GM23338 (cell line): ENCODE measurements around the gene LDLRAD3. TPM values are rescaled to one million over a fixed set of nuclear protein-coding genes. Genes with fewer than 3 reads are reported as not detected.
A peak's percentile ranks its signal among the peaks of the same experiment; 100 is the strongest.

Source experiments
- ATAC-seq: fragments of 200-7000 bp; cut with Tn5 transposase; 3 replicates; pipeline ENCODE4 v1.9.1; 2020
- DNase-seq: peaks from one replicate; pipeline ENCODE4 v3.0.0-alpha.2; 2015; ENCODE audit warnings: low spot score
- H2AFZ ChIP-seq: fragments of 200-600 bp; sonication (generic); 2 replicates; pipeline ENCODE4 v1.8.0; 2016; ENCODE audit warnings: antibody characterized with exemption, mild to moderate bottlenecking, moderate library complexity
- H3F3A ChIP-seq: fragments of 200-600 bp; sonication (generic); replicated peaks from 2 replicates; pipeline ENCODE4 v1.8.0; 2017; ENCODE audit warnings: antibody characterized with exemption, mixed run types, low read depth
- H3K27ac ChIP-seq: fragments of 200-600 bp; sonication (generic); 2 replicates; pipeline ENCODE4 v1.6.1; 2016; ENCODE audit warnings: low read depth
- H3K27me3 ChIP-seq: fragments of 200-600 bp; sonication (generic); 2 replicates; pipeline ENCODE4 v1.8.0; 2016; ENCODE audit warnings: mild to moderate bottlenecking, mixed run types, moderate library complexity; ENCODE audit not compliant: insufficient read depth
- H3K36me3 ChIP-seq: fragments of 200-600 bp; sonication (generic); 2 replicates; pipeline ENCODE4 v1.8.0; 2016; ENCODE audit warnings: mild to moderate bottlenecking; ENCODE audit not compliant: insufficient read depth
- H3K4me1 ChIP-seq: fragments of 200-600 bp; sonication (generic); 2 replicates; pipeline ENCODE4 v1.8.0; 2016; ENCODE audit warnings: mild to moderate bottlenecking, moderate library complexity; ENCODE audit not compliant: insufficient read depth
- H3K4me2 ChIP-seq: fragments of 200-600 bp; sonication (generic); 2 replicates; pipeline ENCODE4 v1.7.1; 2017; ENCODE audit warnings: mixed run types
- H3K4me3 ChIP-seq: fragments of 200-600 bp; sonication (generic); 2 replicates; pipeline ENCODE4 v1.6.1; 2016; ENCODE audit warnings: mixed run types
- H3K79me2 ChIP-seq: fragments of 200-600 bp; sonication (generic); replicated peaks from 2 replicates; pipeline ENCODE4 v1.8.0; 2017; ENCODE audit warnings: mild to moderate bottlenecking; ENCODE audit not compliant: insufficient read depth
- H3K9me2 ChIP-seq: fragments of 200-600 bp; sonication (generic); 2 replicates; pipeline ENCODE4 v1.8.0; 2017; ENCODE audit not compliant: insufficient read depth
- H4K20me1 ChIP-seq: fragments of 200-600 bp; sonication (generic); replicated peaks from 2 replicates; pipeline ENCODE4 v1.8.0; 2017; ENCODE audit warnings: mild to moderate bottlenecking; ENCODE audit not compliant: insufficient read depth
- H3K27ac Mint-ChIP-seq: 2 replicates; pipeline ENCODE4 v1.8.0; 2020; ENCODE audit warnings: inconsistent platforms, mild to moderate bottlenecking, moderate library complexity, mixed read lengths
- H3K27me3 Mint-ChIP-seq: 3 replicates; pipeline ENCODE4 v1.8.0; 2022; ENCODE audit warnings: low read depth, mild to moderate bottlenecking, moderate library complexity, mixed read lengths, inconsistent platforms; ENCODE audit not compliant: insufficient read depth, poor library complexity
- H3K36me3 Mint-ChIP-seq: 3 replicates; pipeline ENCODE4 v1.8.0; 2021; ENCODE audit warnings: low read depth, mild to moderate bottlenecking, inconsistent platforms, moderate library complexity, mixed read lengths
- H3K4me1 Mint-ChIP-seq: 3 replicates; pipeline ENCODE4 v1.8.0; 2020; ENCODE audit warnings: mild to moderate bottlenecking, inconsistent platforms, mixed read lengths
- H3K4me3 Mint-ChIP-seq: 3 replicates; pipeline ENCODE4 v1.8.0; 2021; ENCODE audit warnings: moderate library complexity, mild to moderate bottlenecking, inconsistent platforms, mixed read lengths
- H3K9me3 Mint-ChIP-seq: 3 replicates; pipeline ENCODE4 v1.8.0; 2020; ENCODE audit warnings: moderate library complexity, mild to moderate bottlenecking, inconsistent platforms, mixed read lengths
- CREB1 ChIP-seq: fragments of 250-450 bp; sonication (Bioruptor Pico); IDR thresholded peaks from 2 replicates; pipeline ENCODE4 v1.5.0; 2020; ENCODE audit warnings: low read depth, mild to moderate bottlenecking, moderate library complexity
- CTCF ChIP-seq, 2 experiments: fragments of 200-600 bp in 1 of 2; sonication (generic) in 1 of 2; conservative IDR thresholded peaks; 2 replicates each; pipeline versions ENCODE4 v1.5.1 to v1.6.1; 2016 to 2017; ENCODE audit warnings: antibody characterized with exemption in 2 of 2, low read depth in 2 of 2, mild to moderate bottlenecking in 2 of 2, moderate library complexity in 1 of 2
- EZH2 ChIP-seq: fragments of 200-600 bp; sonication (generic); IDR thresholded peaks from one replicate; pipeline ENCODE4 v1.8.0; 2017; ENCODE audit warnings: antibody characterized with exemption, mild to moderate bottlenecking, low read depth; ENCODE audit not compliant: unreplicated experiment
- polyA plus RNA-seq: library from polyadenylated mRNA; unstranded; fragments of >200 nt; fragmentation: Nextera tagmentation; extraction: Ambion mirVana; gene quantifications from 2 replicates; pipeline ENCODE4 v1.2.1, GENCODE V29; 2016
- total RNA-seq: library from RNA; depleted of rRNA; stranded (reverse); fragments of >200 nt; shearing (Covaris generic); gene quantifications from 2 replicates; pipeline ENCODE4 v1.2.3, GENCODE V29; 2014

LDLRAD3 gene
- total and polyA plus RNA-seq, 2 experiments from 2014 or later, result 8.5 to 19.4 TPM

DNA sequence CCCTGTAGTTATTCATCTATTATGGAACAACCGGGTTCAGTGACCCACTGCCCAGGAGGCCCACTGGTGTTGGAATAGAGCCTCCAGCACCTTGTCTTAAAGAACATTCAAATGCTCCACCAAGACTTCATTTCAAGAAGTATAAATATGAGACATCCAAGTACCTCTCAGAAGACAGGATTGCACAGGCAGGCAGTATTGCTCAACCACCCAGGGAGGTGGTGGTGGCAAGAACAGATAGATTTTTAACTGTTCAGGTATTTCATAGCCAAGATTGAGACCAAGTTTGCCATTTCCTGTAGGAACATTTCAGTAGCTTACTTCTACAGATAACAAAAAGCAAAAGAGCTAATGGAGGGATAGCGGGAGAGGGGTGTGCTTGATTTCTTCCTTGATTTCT lies 266.7 kb downstream of the LDLRAD3 start:
- Histone ChIP-seq H3K27me3 (no peaks in the 10 kb centered on the region), H3K79me2 (no peaks in the 10 kb centered on the region), H3K36me3 (no peaks in the 10 kb centered on the region), H3K4me3 (no peak overlapping the region), H4K20me1 (no peaks in the 10 kb centered on the region), H3F3A (no peaks in the 10 kb centered on the region), H3K4me2 (no peak overlapping the region), H3K9me2 (no peaks in the 10 kb centered on the region), H3K4me1 (peaks cover 4% of the 10 kb centered on the region; the same call in 1 of the 2 replicates), H2AFZ (no peak overlapping the region), H3K27ac (no peak overlapping the region)
- Mint-ChIP-seq H3K9me3 (no peaks in the 10 kb centered on the region), H3K4me1 (peaks cover 19% of the 10 kb centered on the region), H3K27ac (no peak overlapping the region), H3K36me3 (no peaks in the 10 kb centered on the region; the same call in 2 of the 3 replicates), H3K27me3 (peaks cover 2% of the 10 kb centered on the region), H3K4me3 (no peak overlapping the region)
- no peak for ATAC-seq
- TF ChIP-seq CREB1 (CRISPR knock-in tag), result no peak
- no peak for DNase-seq

DNA sequence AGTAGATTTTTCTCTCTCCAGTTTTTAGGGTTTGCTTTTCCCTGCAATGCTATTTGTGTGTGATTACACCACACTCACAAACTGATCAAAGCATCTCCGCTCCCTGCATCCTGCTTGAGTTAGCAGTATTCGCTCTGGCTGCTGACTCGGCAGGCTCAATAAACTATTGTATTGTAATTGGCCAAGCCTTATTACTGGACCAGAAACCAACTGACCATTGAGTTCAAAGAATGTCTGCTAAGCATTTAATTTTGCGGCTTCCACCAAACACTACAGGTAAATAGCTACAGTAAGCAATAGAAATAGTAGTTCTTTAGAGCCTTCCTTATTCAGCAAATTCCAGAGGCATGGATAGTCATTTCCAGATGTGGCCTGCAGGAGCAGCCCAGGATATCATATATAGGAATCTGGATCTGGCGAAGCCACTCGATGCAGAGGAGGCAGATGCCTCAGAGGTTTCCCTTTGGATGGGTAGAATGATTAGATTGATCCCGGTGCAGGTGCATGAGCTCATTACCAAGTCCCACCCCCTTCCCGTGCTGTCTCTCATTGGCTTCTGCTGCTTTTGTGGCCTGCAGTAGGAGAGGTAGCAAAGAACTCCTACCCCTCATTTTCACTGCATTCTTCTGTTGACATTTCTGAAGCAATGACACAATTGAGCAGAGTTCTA lies 268.0 kb downstream of the LDLRAD3 start:
- DNase-seq (peak; percentile 42), ATAC-seq (peak; percentile 61)
- peaks cover 19% of the 10 kb centered on the region for H3K4me1 Mint-ChIP-seq

More for the DNA sequence above, 268.0 kb downstream of the LDLRAD3 start:
- H3K9me2 ChIP-seq, result no peaks in the 10 kb centered on the region
- no peaks in the 10 kb centered on the region for H3K36me3 ChIP-seq
- no peak overlapping the region for H3K4me2 ChIP-seq
- no peak overlapping the region for H2AFZ ChIP-seq
- H3K4me3 ChIP-seq, result no peak overlapping the region
- no peaks in the 10 kb centered on the region for H3K79me2 ChIP-seq
- no peak overlapping the region for H3K27ac ChIP-seq
- peaks cover 4% of the 10 kb centered on the region; the same call in 1 of the 2 replicates for H3K4me1 ChIP-seq
- Mint-ChIP-seq H3K36me3 (no peaks in the 10 kb centered on the region; the same call in 2 of the 3 replicates), H3K27ac (no peak overlapping the region), H3K4me3 (no peak overlapping the region), H3K27me3 (peaks cover 2% of the 10 kb centered on the region), H3K9me3 (no peaks in the 10 kb centered on the region)
- 0 out of 4 replicates have a peak, but pooled peaks of 1 of the 2 experiments have one; percentile 13 for TF ChIP-seq CTCF (conservative IDR thresholded peaks at IDR 0.05; ENCODE audit: low read depth in 2 of 2)
- TF ChIP-seq EZH2, result no peak
- no peaks in the 10 kb centered on the region for H4K20me1 ChIP-seq
- H3F3A ChIP-seq, result no peaks in the 10 kb centered on the region
- no peaks in the 10 kb centered on the region for H3K27me3 ChIP-seq
